HUES64 (cell line): ENCODE measurements around the gene SNRNP70.
A peak's percentile ranks its signal among the peaks of the same experiment; 100 is the strongest.

Experiments
- H3K27ac ChIP-seq: 2 replicates; pipeline ENCODE4 v1.7.0; 2013; ENCODE audit warnings: low read depth, low read length, inconsistent platforms
- H3K27me3 ChIP-seq: 2 replicates; pipeline ENCODE4 v1.6.1; 2013; ENCODE audit warnings: mild to moderate bottlenecking, low read length; ENCODE audit not compliant: insufficient read depth
- H3K36me3 ChIP-seq: 2 replicates; pipeline ENCODE4 v1.6.1; 2013; ENCODE audit warnings: mild to moderate bottlenecking, low read length; ENCODE audit not compliant: insufficient read depth
- H3K4me1 ChIP-seq: 2 replicates; pipeline ENCODE4 v1.6.1; 2013; ENCODE audit warnings: mild to moderate bottlenecking, low read length, moderate library complexity; ENCODE audit not compliant: insufficient read depth
- H3K4me3 ChIP-seq: 2 replicates; pipeline ENCODE4 v1.5.1; 2013; ENCODE audit warnings: mild to moderate bottlenecking, low read length, moderate library complexity
- H3K9ac ChIP-seq: 2 replicates; pipeline ENCODE4 v1.6.1; 2013; ENCODE audit warnings: mild to moderate bottlenecking, low read depth, low read length
- H3K9me3 ChIP-seq: 2 replicates; pipeline ENCODE4 v1.6.1; 2013; ENCODE audit warnings: low read depth, low read length; ENCODE audit not compliant: insufficient read depth
- WGBS: fragments of 150-250, 120-280 bp; methylation state at CpG from one replicate; pipeline ENCODE4 v1.1.7; 2013; ENCODE audit warnings: missing lambda C conversion rate; 5-methylcytosine and 5-hydroxymethylcytosine counted together

Gene SNRNP70

GRCh38 chr19:49127674-49128544 lies 42.7 kb downstream of the SNRNP70 start:
- Histone ChIP-seq H3K9me3 (no peaks in the 10 kb centered on the region), H3K9ac (peak overlapping the region; percentile 63), H3K27me3 (no peaks in the 10 kb centered on the region), H3K36me3 (no peaks in the 10 kb centered on the region), H3K4me3 (peak overlapping the region; percentile 78), H3K27ac (peak overlapping the region; percentile 41; the same call in 1 of the 2 replicates), H3K4me1 (peaks cover 8% of the 10 kb centered on the region; the same call in 1 of the 2 replicates)
- WGBS, result 5% methylated on average over 60 of the region's 63 CpGs

GRCh38 chr19:49128545-49129237 lies 43.4 kb downstream of the SNRNP70 start:
- Histone ChIP-seq H3K27ac (no peak overlapping the region), H3K9me3 (no peaks in the 10 kb centered on the region), H3K4me3 (peak overlapping the region; percentile 78), H3K9ac (no peak overlapping the region), H3K27me3 (no peaks in the 10 kb centered on the region), H3K4me1 (peaks cover 8% of the 10 kb centered on the region; the same call in 1 of the 2 replicates), H3K36me3 (no peaks in the 10 kb centered on the region)
- WGBS, result 79% methylated on average over 15 of the region's 15 CpGs

GRCh38 chr19:49129238-49129583 lies 44.0 kb downstream of the SNRNP70 start:
- Histone ChIP-seq H3K27ac (no peak overlapping the region), H3K9me3 (no peaks in the 10 kb centered on the region), H3K4me1 (peaks cover 8% of the 10 kb centered on the region; the same call in 1 of the 2 replicates), H3K9ac (no peak overlapping the region), H3K4me3 (peak overlapping the region; percentile 78), H3K27me3 (no peaks in the 10 kb centered on the region), H3K36me3 (no peaks in the 10 kb centered on the region)
- 81% methylated on average over 16 of the region's 16 CpGs for WGBS

- no peaks in the 10 kb centered on the region; the same call in 1 of the 2 replicates for H3K36me3 ChIP-seq
- H3K4me1 ChIP-seq, result peaks cover 5% of the 10 kb centered on the region; the same call in 1 of the 2 replicates
- 94% methylated on average over 24 of the region's 24 CpGs for WGBS
These were observed 45.1 kb downstream of the SNRNP70 start for GRCh38 chr19:49130325-49130724.

GRCh38 chr19:49132974-49133609 lies 47.8 kb downstream of the SNRNP70 start:
- H3K27me3 ChIP-seq, result no peaks in the 10 kb centered on the region
- peaks cover 9% of the 10 kb centered on the region; the same call in 1 of the 2 replicates for H3K36me3 ChIP-seq
- 69% methylated on average over 49 of the region's 49 CpGs for WGBS
- peaks cover 8% of the 10 kb centered on the region for H3K4me1 ChIP-seq
- H3K9me3 ChIP-seq, result no peaks in the 10 kb centered on the region
- no peak overlapping the region for H3K27ac ChIP-seq
- H3K9ac ChIP-seq, result no peak overlapping the region
- peak overlapping the region; percentile 31; the same call in 1 of the 2 replicates for H3K4me3 ChIP-seq

More at GRCh38 chr19:49130325-49130724, 45.1 kb downstream of the SNRNP70 start:
- no peak overlapping the region for H3K9ac ChIP-seq
- no peak overlapping the region for H3K4me3 ChIP-seq
- no peaks in the 10 kb centered on the region for H3K27me3 ChIP-seq
- no peak overlapping the region for H3K27ac ChIP-seq
- H3K9me3 ChIP-seq, result no peaks in the 10 kb centered on the region

- Histone ChIP-seq H3K4me3 (peak overlapping the region; percentile 31; the same call in 1 of the 2 replicates), H3K36me3 (peaks cover 9% of the 10 kb centered on the region; the same call in 1 of the 2 replicates), H3K27me3 (no peaks in the 10 kb centered on the region), H3K9ac (no peak overlapping the region), H3K27ac (no peak overlapping the region), H3K4me1 (peaks cover 6% of the 10 kb centered on the region), H3K9me3 (no peaks in the 10 kb centered on the region)
- 92% methylated on average over 42 of the region's 42 CpGs for whole genome bisulfite sequencing
These were observed 48.6 kb downstream of the SNRNP70 start for GRCh38 chr19:49133621-49134454.

- H3K9ac ChIP-seq, result no peak overlapping the region
- H3K27me3 ChIP-seq, result no peaks in the 10 kb centered on the region
- H3K9me3 ChIP-seq, result no peaks in the 10 kb centered on the region
- H3K36me3 ChIP-seq, result peaks cover 9% of the 10 kb centered on the region; the same call in 1 of the 2 replicates
- WGBS, result 91% methylated on average over 5 of the region's 5 CpGs
- H3K4me3 ChIP-seq, result no peak overlapping the region
- H3K27ac ChIP-seq, result no peak overlapping the region
- peaks cover 3% of the 10 kb centered on the region; the same call in 1 of the 2 replicates for H3K4me1 ChIP-seq
These were observed 50.4 kb downstream of the SNRNP70 start for GRCh38 chr19:49135686-49136085.

GRCh38 chr19:49136771-49137171 lies 51.5 kb downstream of the SNRNP70 start:
- Histone ChIP-seq H3K27ac (no peak overlapping the region), H3K4me3 (no peak overlapping the region), H3K36me3 (peaks cover 9% of the 10 kb centered on the region; the same call in 1 of the 2 replicates), H3K9me3 (no peaks in the 10 kb centered on the region), H3K27me3 (no peaks in the 10 kb centered on the region), H3K4me1 (peaks cover 3% of the 10 kb centered on the region; the same call in 1 of the 2 replicates), H3K9ac (no peak overlapping the region)
- WGBS, result 87% methylated on average over 10 of the region's 10 CpGs

- Histone ChIP-seq H3K9ac (no peak overlapping the region), H3K27me3 (no peaks in the 10 kb centered on the region), H3K4me1 (no peaks in the 10 kb centered on the region), H3K4me3 (no peak overlapping the region), H3K9me3 (no peaks in the 10 kb centered on the region), H3K27ac (no peak overlapping the region), H3K36me3 (peaks cover 5% of the 10 kb centered on the region; the same call in 1 of the 2 replicates)
- WGBS, result 84% methylated on average over 7 of the region's 7 CpGs
These were observed 55.7 kb downstream of the SNRNP70 start for GRCh38 chr19:49140951-49141350.

- H3K9me3 ChIP-seq, result no peaks in the 10 kb centered on the region
- H3K27ac ChIP-seq, result no peak overlapping the region
- H3K9ac ChIP-seq, result no peak overlapping the region
- 80% methylated on average over 5 of the region's 6 CpGs for WGBS
- H3K27me3 ChIP-seq, result no peaks in the 10 kb centered on the region
- no peak overlapping the region for H3K4me3 ChIP-seq
- no peaks in the 10 kb centered on the region for H3K4me1 ChIP-seq
- H3K36me3 ChIP-seq, result peaks cover 5% of the 10 kb centered on the region; the same call in 1 of the 2 replicates
These were observed 56.1 kb downstream of the SNRNP70 start for GRCh38 chr19:49141352-49141751.
